Caco-2 (cell line): ENCODE measurements around the gene SPTBN1. TPM values are rescaled to one million over a fixed set of nuclear protein-coding genes. Genes with fewer than 3 reads are reported as not detected.

Source experiments
- BruUV-seq: library from RNA; stranded (reverse); fragments of 400-500 nt; replicated peaks from 2 replicates; lab custom pipeline; 2021; lab: Mats Ljungman, UMichigan
- CTCF ChIA-PET: fragments of 300-600 bp; sonication (Branson Sonifier 250); formaldehyde crosslinking; loops from one replicate; lab custom pipeline; 2022; ENCODE audit warnings: antibody characterized with exemption; lab: Charles Lee
- POLR2A ChIA-PET: fragments of 300-600 bp; sonication (Branson Sonifier 250); formaldehyde crosslinking; loops from one replicate; lab custom pipeline; 2022; ENCODE audit warnings: antibody characterized with exemption; lab: Charles Lee
- DNase-seq, 2 experiments: peaks; one replicate each; pipeline versions ENCODE4 v3.0.0 to v3.0.0-alpha.2; 2020 to 2022
- H3K27me3 ChIP-seq: replicated peaks from 2 replicates; pipeline ENCODE4 v1.6.0; 2011; ENCODE audit warnings: low read length; ENCODE audit not compliant: control insufficient read depth, insufficient read depth
- H3K36me3 ChIP-seq: 2 replicates; pipeline ENCODE4 v1.5.1; 2011; ENCODE audit warnings: low read length; ENCODE audit not compliant: control insufficient read depth, insufficient read depth
- H3K4me1 ChIP-seq: fragments of 250-450 bp; sonication (Bioruptor Pico); 2 replicates; pipeline ENCODE4 v1.5.1; 2020; ENCODE audit warnings: mild to moderate bottlenecking
- H3K4me3 ChIP-seq: 2 replicates; pipeline ENCODE4 v1.5.1; 2011; ENCODE audit warnings: low read depth, mild to moderate bottlenecking, control low read depth, low read length
- H3K9me3 ChIP-seq: fragments of 250-450 bp; sonication (Bioruptor Pico); 2 replicates; pipeline ENCODE4 v1.5.1; 2020; ENCODE audit warnings: mild to moderate bottlenecking, moderate library complexity
- H3K27ac Mint-ChIP-seq: one replicate; pipeline ENCODE4 v1.8.0; 2022; ENCODE audit warnings: mixed read lengths; ENCODE audit not compliant: unreplicated experiment
- H3K27me3 Mint-ChIP-seq: one replicate; pipeline ENCODE4 v1.8.0; 2022; ENCODE audit warnings: mixed read lengths; ENCODE audit not compliant: insufficient read depth, unreplicated experiment
- H3K36me3 Mint-ChIP-seq: one replicate; pipeline ENCODE4 v1.8.0; 2022; ENCODE audit warnings: mild to moderate bottlenecking, mixed read lengths; ENCODE audit not compliant: insufficient read depth, unreplicated experiment
- H3K4me1 Mint-ChIP-seq: one replicate; pipeline ENCODE4 v1.8.0; 2022; ENCODE audit warnings: low read depth, mixed read lengths; ENCODE audit not compliant: unreplicated experiment
- H3K4me3 Mint-ChIP-seq: one replicate; pipeline ENCODE4 v1.8.0; 2022; ENCODE audit warnings: mild to moderate bottlenecking, moderate library complexity, mixed read lengths; ENCODE audit not compliant: unreplicated experiment
- H3K9me3 Mint-ChIP-seq: one replicate; pipeline ENCODE4 v1.8.0; 2022; ENCODE audit warnings: mixed read lengths; ENCODE audit not compliant: unreplicated experiment
- CTCF ChIP-seq, 2 experiments: fragments of 200-600 bp in 1 of 2; IDR thresholded peaks; 1 replicate in 1 of 2; 2 replicates in 1 of 2; pipeline versions ENCODE4 v1.5.1 to v1.8.0; 2011 to 2022; ENCODE audit warnings: antibody characterized with exemption in 1 of 2, control low read depth in 1 of 2, inconsistent platforms in 1 of 2, low read depth in 1 of 2, low read length in 1 of 2, mild to moderate bottlenecking in 1 of 2, moderate library complexity in 1 of 2; ENCODE audit not compliant: insufficient read depth in 1 of 2, severe bottlenecking in 1 of 2, unreplicated experiment in 1 of 2
- intact Hi-C: fragments of 100-400 bp; cut with micrococcal nuclease; formaldehyde crosslinking; loops from one replicate; pipeline ENCODE4 v1.10.0; 2022; ENCODE audit not compliant: unreplicated experiment
- total RNA-seq: library from RNA; stranded (reverse); gene quantifications from 2 replicates; pipeline ENCODE4 v1.2.3, GENCODE V29; 2022

SPTBN1 gene
- total RNA-seq, 1 experiment from 2014 or later = 361 TPM

GRCh38 chr2:54486766-54487165 is 30.6 kb downstream of the SPTBN1 start:
- no TSS peak for BruUV-seq
- no peak overlapping the region for H3K4me3 ChIP-seq
- POLR2A ChIA-PET = no interaction called here
- Mint-ChIP-seq H3K4me3 (no peak overlapping the region), H3K4me1 (no peaks in the 10 kb centered on the region), H3K27me3 (no peaks in the 10 kb centered on the region), H3K27ac (no peak overlapping the region), H3K9me3 (peaks cover 11% of the 10 kb centered on the region), H3K36me3 (peaks cover 31% of the 10 kb centered on the region)
- no peaks in the 10 kb centered on the region for H3K36me3 ChIP-seq
- no peaks in the 10 kb centered on the region for H3K27me3 ChIP-seq
- no peak for DNase-seq
- intact Hi-C loops = no loop called here
- CTCF ChIA-PET = interaction anchor here (0.6 kb wide), 1 partner anchor 178 kb away, joined by 3 read pairs; no protein-coding TSS in a partner anchor
- peaks cover 6% of the 10 kb centered on the region; the same call in 1 of the 2 replicates for H3K9me3 ChIP-seq
- TF ChIP-seq CTCF (IDR thresholded peaks at IDR 0.05; ENCODE audit: insufficient read depth in 1 of 2, low read depth in 1 of 2, low read length in 1 of 2, severe bottlenecking in 1 of 2, unreplicated experiment in 1 of 2) = no peak
- H3K4me1 ChIP-seq = no peaks in the 10 kb centered on the region; the same call in 1 of the 2 replicates

- peaks cover 5% of the 10 kb centered on the region for H3K36me3 Mint-ChIP-seq
- no peak overlapping the region for H3K4me3 Mint-ChIP-seq
- H3K9me3 Mint-ChIP-seq = no peaks in the 10 kb centered on the region
- Histone ChIP-seq H3K36me3 (no peaks in the 10 kb centered on the region), H3K4me1 (no peaks in the 10 kb centered on the region; the same call in 1 of the 2 replicates), H3K4me3 (no peak overlapping the region), H3K27me3 (no peaks in the 10 kb centered on the region), H3K9me3 (no peaks in the 10 kb centered on the region)
- no peaks in the 10 kb centered on the region for H3K27me3 Mint-ChIP-seq
- no TSS peak for BruUV-seq
- CTCF ChIA-PET = no interaction called here
- POLR2A ChIA-PET = no interaction called here
- no peaks in the 10 kb centered on the region for H3K4me1 Mint-ChIP-seq
- no peak for DNase-seq
- no peak for TF ChIP-seq CTCF (IDR thresholded peaks at IDR 0.05; ENCODE audit: insufficient read depth in 1 of 2, low read depth in 1 of 2, low read length in 1 of 2, severe bottlenecking in 1 of 2, unreplicated experiment in 1 of 2)
- intact Hi-C loops = no loop called here
- H3K27ac Mint-ChIP-seq = peak overlapping the region; percentile 5
Measured at GRCh38 chr2:54490863-54491262, 34.7 kb downstream of the SPTBN1 start.

DNA sequence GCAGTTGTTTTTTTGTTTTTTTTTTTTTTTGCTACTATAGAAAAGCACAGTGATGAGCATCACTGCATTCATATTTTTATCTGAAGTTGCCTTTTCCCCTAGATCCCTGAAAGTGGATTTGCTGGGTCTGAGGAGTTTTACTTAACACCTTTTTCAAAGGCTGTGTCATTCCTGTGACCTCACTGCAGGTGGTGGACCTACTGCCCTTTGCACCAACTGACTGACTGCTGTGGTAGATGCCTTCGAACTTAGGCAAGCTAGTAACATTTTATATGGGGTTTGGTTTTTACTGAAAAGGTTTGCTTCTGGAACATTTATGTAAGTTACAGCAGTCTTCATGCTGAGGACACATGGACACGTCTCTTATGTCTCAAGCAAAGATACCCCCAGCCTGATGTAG is 36.2 kb downstream of the SPTBN1 start:
- H3K36me3 Mint-ChIP-seq = peaks cover 5% of the 10 kb centered on the region
- intact Hi-C loops = no loop called here
- no peaks in the 10 kb centered on the region for H3K36me3 ChIP-seq
- H3K4me1 Mint-ChIP-seq = no peaks in the 10 kb centered on the region
- POLR2A ChIA-PET = no interaction called here
- H3K9me3 Mint-ChIP-seq = no peaks in the 10 kb centered on the region
- TF ChIP-seq CTCF (IDR thresholded peaks at IDR 0.05; ENCODE audit: insufficient read depth in 1 of 2, low read depth in 1 of 2, low read length in 1 of 2, severe bottlenecking in 1 of 2, unreplicated experiment in 1 of 2) = no peak
- H3K4me3 ChIP-seq = no peak overlapping the region
- CTCF ChIA-PET = interaction anchor here (0.6 kb wide), 1 partner anchor 139 kb away, joined by 3 read pairs; no protein-coding TSS in a partner anchor
- no peaks in the 10 kb centered on the region for H3K27me3 ChIP-seq
- H3K27ac Mint-ChIP-seq = no peak overlapping the region
- DNase-seq = no peak
- H3K4me1 ChIP-seq = no peaks in the 10 kb centered on the region; the same call in 1 of the 2 replicates
- no TSS peak for BruUV-seq
- no peaks in the 10 kb centered on the region for H3K9me3 ChIP-seq
- H3K27me3 Mint-ChIP-seq = no peaks in the 10 kb centered on the region
- no peak overlapping the region for H3K4me3 Mint-ChIP-seq
